Activated naive CD4-positive, alpha-beta T cell treated with anti-CD3 and anti-CD28 coated beads, Interleukin-2, amount 10 ng/mL, durations not matched to agents 7 days and 5 days (primary cell): ENCODE measurements around the gene WWP2.
A peak's percentile ranks its signal among the peaks of the same experiment; 100 is the strongest.
"Not testable (repeated sequence)": the region's sequence is repeated elsewhere in the genome, so short reads cannot be mapped to it uniquely, and the experiment has no call there.

Experiments used
- CTCF ChIA-PET: fragments of 350-600 bp; sonication (Branson Sonifier 250); formaldehyde crosslinking; loops from one replicate; lab custom pipeline; 2021; ENCODE audit warnings: antibody characterized with exemption; lab: Charles Lee
- DNase-seq: peaks from one replicate; pipeline ENCODE4 v3.0.0-alpha.2; 2020
- H3K27ac Mint-ChIP-seq: one replicate; pipeline ENCODE4 v1.8.0; 2021; ENCODE audit warnings: mild to moderate bottlenecking, moderate library complexity, mixed read lengths
- H3K27me3 Mint-ChIP-seq: one replicate; pipeline ENCODE4 v1.8.0; 2021; ENCODE audit warnings: mild to moderate bottlenecking, mixed read lengths
- H3K36me3 Mint-ChIP-seq: one replicate; pipeline ENCODE4 v1.8.0; 2021; ENCODE audit warnings: mixed read lengths
- H3K4me1 Mint-ChIP-seq: one replicate; pipeline ENCODE4 v1.8.0; 2021; ENCODE audit warnings: mixed read lengths
- H3K4me3 Mint-ChIP-seq: one replicate; pipeline ENCODE4 v1.8.0; 2021; ENCODE audit warnings: mild to moderate bottlenecking, moderate library complexity, mixed read lengths
- H3K9me3 Mint-ChIP-seq: one replicate; pipeline ENCODE4 v1.8.0; 2021; ENCODE audit warnings: mixed read lengths

Gene WWP2

GRCh38 chr16:69794486-69794885, 32.4 kb downstream of the WWP2 start:
- Mint-ChIP-seq H3K4me1 (no peaks in the 10 kb centered on the region), H3K36me3 (peaks cover 10% of the 10 kb centered on the region), H3K27me3 (no peaks in the 10 kb centered on the region), H3K27ac (no peak overlapping the region), H3K4me3 (no peak overlapping the region), H3K9me3 (no peaks in the 10 kb centered on the region)
- DNase-seq, result no peak
- CTCF ChIA-PET, result interaction anchor here (0.7 to 4.1 kb wide), 5 partner anchors 9 to 893 kb away, joined by 3 to 29 read pairs (median 3); no protein-coding TSS in a partner anchor

DNA sequence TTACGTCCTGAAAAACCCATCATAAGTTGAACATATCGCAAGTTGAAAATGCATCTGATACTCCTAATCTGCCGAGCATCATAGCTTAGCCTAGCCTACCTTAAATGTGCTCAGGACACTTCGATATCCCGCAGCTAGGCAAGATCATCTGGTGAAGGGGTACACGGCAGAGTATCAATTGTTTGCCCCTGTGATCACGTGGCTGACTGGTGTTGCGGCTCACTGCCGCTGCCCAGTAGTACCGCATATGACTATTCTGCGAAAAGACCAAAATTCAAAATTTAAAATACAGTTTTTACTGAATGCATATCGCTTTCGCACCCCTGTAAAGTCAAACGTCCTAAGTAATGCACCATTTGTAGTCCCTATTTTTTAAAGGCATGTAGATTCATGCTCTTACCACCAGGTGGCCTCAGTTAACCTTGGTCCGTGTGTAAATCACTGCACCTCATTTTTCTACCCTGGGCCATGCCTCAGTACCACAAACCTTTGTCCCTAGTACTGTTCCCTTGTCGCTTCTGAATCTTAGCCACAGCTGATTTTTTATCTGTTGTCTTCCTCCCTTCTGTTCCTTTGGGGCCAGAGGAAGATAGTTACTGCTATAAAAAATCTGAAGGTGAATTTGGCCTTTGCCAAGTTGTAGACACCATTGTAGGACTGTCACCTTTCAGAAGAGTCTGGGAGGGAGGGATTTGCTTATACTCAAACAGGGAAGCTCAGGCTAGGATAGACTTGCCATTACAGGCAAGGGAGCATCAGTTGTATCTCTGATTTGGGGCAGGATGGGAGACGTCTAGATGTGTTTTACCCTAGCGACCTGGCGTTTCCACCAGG, 34.4 kb downstream of the WWP2 start:
- peaks cover 21% of the 10 kb centered on the region for H3K36me3 Mint-ChIP-seq
- H3K27ac Mint-ChIP-seq, result no peak overlapping the region
- no peaks in the 10 kb centered on the region for H3K4me1 Mint-ChIP-seq
- H3K4me3 Mint-ChIP-seq, result no peak overlapping the region
- no peaks in the 10 kb centered on the region for H3K27me3 Mint-ChIP-seq
- CTCF ChIA-PET, result interaction anchor here (0.5 to 4.1 kb wide), 9 partner anchors 12 to 856 kb away, joined by 3 to 29 read pairs (median 3); no protein-coding TSS in a partner anchor
- H3K9me3 Mint-ChIP-seq, result no peaks in the 10 kb centered on the region
- peak; percentile 34 for DNase-seq

- CTCF ChIA-PET, result interaction anchor here (0.7 kb wide), 1 partner anchor 664 kb away, joined by 3 read pairs; no protein-coding TSS in a partner anchor
- H3K9me3 Mint-ChIP-seq, result no peaks in the 10 kb centered on the region
- no peaks in the 10 kb centered on the region for H3K4me1 Mint-ChIP-seq
- no peaks in the 10 kb centered on the region for H3K27me3 Mint-ChIP-seq
- no peak overlapping the region for H3K4me3 Mint-ChIP-seq
- H3K27ac Mint-ChIP-seq, result no peak overlapping the region
- peaks cover 25% of the 10 kb centered on the region for H3K36me3 Mint-ChIP-seq
- no peak for DNase-seq
Observed at GRCh38 chr16:69798466-69798865, 36.3 kb downstream of the WWP2 start.

DNA sequence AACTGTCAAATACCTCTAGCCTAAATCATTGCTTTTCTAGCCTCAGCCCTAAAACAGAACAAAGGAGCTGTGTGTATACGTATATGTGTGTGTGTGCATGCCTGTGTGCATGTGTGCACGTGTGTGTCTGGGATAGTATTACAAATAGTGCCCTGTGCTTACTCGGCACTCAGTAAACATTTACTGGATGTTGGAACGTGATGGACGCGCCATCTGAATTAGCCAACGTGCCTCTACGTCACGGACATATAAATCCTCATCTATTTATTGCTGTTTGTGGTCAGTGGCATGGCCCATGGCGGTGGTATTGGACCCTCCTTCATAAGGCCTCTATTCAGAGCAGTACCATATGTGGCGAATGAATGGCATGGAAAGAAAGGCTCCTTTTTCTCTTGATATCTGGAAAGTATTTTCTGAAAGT, 37.5 kb downstream of the WWP2 start:
- Mint-ChIP-seq H3K27ac (no peak overlapping the region), H3K4me3 (no peak overlapping the region), H3K27me3 (no peaks in the 10 kb centered on the region), H3K9me3 (no peaks in the 10 kb centered on the region), H3K4me1 (no peaks in the 10 kb centered on the region), H3K36me3 (peaks cover 31% of the 10 kb centered on the region)
- DNase-seq, result no peak
- CTCF ChIA-PET, result no interaction called here

GRCh38 chr16:69804297-69804696, 42.2 kb downstream of the WWP2 start:
- no peak overlapping the region for H3K4me3 Mint-ChIP-seq
- CTCF ChIA-PET, result no interaction called here
- no peaks in the 10 kb centered on the region for H3K4me1 Mint-ChIP-seq
- no peaks in the 10 kb centered on the region for H3K27me3 Mint-ChIP-seq
- no peaks in the 10 kb centered on the region for H3K9me3 Mint-ChIP-seq
- peaks cover 33% of the 10 kb centered on the region for H3K36me3 Mint-ChIP-seq
- no peak overlapping the region for H3K27ac Mint-ChIP-seq
- no peak for DNase-seq

DNA sequence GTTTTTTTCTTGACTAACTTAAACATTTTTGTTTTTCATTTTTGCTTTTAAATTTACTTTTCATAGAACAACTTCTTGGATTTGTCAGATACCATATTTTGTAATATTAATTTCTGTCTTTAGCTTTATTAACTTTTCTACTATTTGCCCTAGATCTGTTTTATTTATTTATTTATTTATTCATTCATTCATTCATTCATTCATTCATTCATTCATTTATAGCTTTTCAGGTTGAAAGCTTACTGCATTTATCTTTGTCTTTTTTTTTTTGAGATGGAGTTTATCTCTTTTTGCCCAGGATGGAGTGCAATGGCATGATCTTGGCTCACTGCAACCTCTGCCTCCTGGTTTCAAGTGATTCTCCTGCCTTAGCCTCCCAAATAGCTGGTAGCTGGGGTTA, 44.6 kb downstream of the WWP2 start:
- H3K27ac Mint-ChIP-seq, CTCF ChIA-PET, H3K4me3 Mint-ChIP-seq, H3K9me3 Mint-ChIP-seq, H3K4me1 Mint-ChIP-seq, H3K27me3 Mint-ChIP-seq, DNase-seq: not testable (repeated sequence)
- H3K36me3 Mint-ChIP-seq, result peaks cover 24% of the 10 kb centered on the region

DNA sequence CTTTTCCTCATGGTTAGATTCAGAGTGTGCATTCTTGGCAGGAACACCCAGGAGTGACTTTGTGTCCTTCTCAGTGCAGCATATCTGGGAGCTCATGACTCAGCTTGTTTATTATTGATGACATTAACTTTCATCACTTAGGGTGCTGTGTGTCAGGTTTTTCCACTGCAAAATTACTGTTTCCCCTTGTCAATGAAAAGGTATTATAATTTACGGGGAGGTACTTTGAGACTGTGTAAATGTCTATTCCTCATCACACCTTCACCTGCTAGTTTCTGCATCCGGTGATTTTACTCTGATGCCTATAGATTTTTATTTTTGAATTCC, 50.5 kb downstream of the WWP2 start:
- Mint-ChIP-seq H3K36me3 (peaks cover 33% of the 10 kb centered on the region), H3K4me1 (no peaks in the 10 kb centered on the region), H3K27me3 (no peaks in the 10 kb centered on the region), H3K4me3 (no peak overlapping the region), H3K27ac (no peak overlapping the region), H3K9me3 (no peaks in the 10 kb centered on the region)
- CTCF ChIA-PET, result no interaction called here
- DNase-seq, result no peak

GRCh38 chr16:69814078-69814477, 51.9 kb downstream of the WWP2 start:
- Mint-ChIP-seq H3K36me3 (peaks cover 37% of the 10 kb centered on the region), H3K27ac (no peak overlapping the region), H3K9me3 (no peaks in the 10 kb centered on the region), H3K4me3 (no peak overlapping the region), H3K4me1 (no peaks in the 10 kb centered on the region), H3K27me3 (no peaks in the 10 kb centered on the region)
- CTCF ChIA-PET, result no interaction called here
- DNase-seq, result no peak

DNA sequence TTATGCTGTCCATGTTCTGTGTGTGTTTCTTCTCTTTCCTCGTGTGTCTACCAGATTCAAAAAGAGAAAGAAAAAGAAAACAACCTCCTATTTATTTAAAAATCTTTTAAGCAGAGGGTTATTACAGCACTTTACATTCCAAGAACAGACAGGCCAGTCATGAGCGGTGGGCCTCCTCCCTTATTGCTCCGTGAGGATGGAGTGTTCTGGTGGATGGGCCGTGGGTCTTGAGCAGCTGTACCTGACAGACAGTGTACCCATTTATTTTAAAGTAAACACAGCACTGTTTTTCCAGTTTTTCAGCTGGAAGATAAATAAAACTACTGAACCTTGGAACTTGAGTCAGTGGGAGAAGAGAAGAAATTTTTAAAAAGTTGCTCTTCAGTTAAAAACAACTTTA, 52.4 kb downstream of the WWP2 start:
- Mint-ChIP-seq H3K4me3 (no peak overlapping the region), H3K27me3 (no peaks in the 10 kb centered on the region), H3K9me3 (no peaks in the 10 kb centered on the region), H3K36me3 (peaks cover 39% of the 10 kb centered on the region), H3K4me1 (no peaks in the 10 kb centered on the region), H3K27ac (no peak overlapping the region)
- no peak for DNase-seq
- CTCF ChIA-PET, result interaction anchor here (1.4 kb wide), 1 partner anchor 60 kb away, joined by 3 read pairs; the partner anchor contains the start of gene NOB1

- peaks cover 37% of the 10 kb centered on the region for H3K36me3 Mint-ChIP-seq
- H3K4me1 Mint-ChIP-seq, H3K27me3 Mint-ChIP-seq, DNase-seq, H3K9me3 Mint-ChIP-seq, H3K27ac Mint-ChIP-seq, H3K4me3 Mint-ChIP-seq: not testable (repeated sequence)
- CTCF ChIA-PET, result interaction anchor here (0.8 to 2.2 kb wide), 3 partner anchors 18 to 115 kb away, joined by 3 to 5 read pairs (median 3); partner anchors contain the start of gene NOB1
Observed at GRCh38 chr16:69815216-69815883, 53.2 kb downstream of the WWP2 start.

DNA sequence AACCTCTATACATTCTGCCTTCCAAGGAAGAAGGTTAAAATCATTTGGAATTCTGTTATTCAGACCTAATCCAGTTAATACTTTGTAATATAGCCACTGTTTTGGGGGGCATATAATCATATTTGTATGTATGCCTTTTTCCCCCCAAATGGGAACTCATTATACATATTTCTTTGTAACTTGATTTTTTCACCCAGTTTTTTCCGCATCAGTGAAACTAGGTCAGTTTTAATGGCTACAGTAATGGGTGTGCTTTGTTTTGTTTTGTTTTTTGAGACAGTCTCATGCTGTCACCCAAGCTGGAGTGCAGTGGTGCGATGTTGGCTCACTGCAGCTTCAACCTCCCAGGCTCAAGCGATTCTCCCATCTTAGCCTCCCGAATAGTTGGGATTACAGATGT, 54.9 kb downstream of the WWP2 start:
- Mint-ChIP-seq H3K9me3 (no peaks in the 10 kb centered on the region), H3K4me1 (no peaks in the 10 kb centered on the region), H3K27ac (no peak overlapping the region), H3K36me3 (peaks cover 34% of the 10 kb centered on the region), H3K27me3 (no peaks in the 10 kb centered on the region), H3K4me3 (no peak overlapping the region)
- CTCF ChIA-PET, result interaction anchor here (0.5 to 2.2 kb wide), 3 partner anchors 20 to 449 kb away, joined by 3 to 5 read pairs (median 4); no protein-coding TSS in a partner anchor
- no peak for DNase-seq

DNA sequence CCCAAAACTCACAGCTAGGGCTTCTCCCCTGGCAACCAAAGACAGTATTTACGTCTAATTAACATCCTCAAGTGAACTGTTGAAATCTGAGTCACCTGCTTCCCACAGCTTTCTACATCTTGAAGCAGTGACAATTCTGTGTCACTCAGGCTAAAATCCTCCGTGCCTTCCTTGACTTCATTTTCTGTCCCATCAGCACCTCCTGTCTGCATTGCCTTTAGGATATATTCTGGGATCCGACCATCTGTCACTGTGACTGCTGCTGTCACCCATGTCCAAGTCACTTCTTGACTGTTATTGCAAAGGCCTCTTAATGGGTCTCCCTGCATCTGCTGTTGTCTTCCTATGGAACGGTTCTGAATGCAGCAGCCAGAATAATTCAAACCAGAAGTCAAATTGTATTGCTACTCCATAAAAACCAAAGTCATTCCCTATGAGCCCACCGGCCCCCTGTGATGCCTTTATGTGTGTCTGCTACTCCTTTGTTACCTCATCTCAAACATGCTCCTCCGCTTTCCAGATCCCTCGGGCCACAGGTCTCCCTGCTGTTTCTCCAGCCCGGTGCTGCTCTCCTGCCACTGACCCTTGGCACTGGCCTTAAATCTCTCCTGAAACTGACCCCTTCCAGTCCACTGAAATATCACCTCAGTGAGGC, 56.9 kb downstream of the WWP2 start:
- Mint-ChIP-seq H3K27ac (no peak overlapping the region), H3K36me3 (peaks cover 32% of the 10 kb centered on the region), H3K27me3 (no peaks in the 10 kb centered on the region), H3K4me1 (peaks cover 3% of the 10 kb centered on the region), H3K9me3 (no peaks in the 10 kb centered on the region), H3K4me3 (no peak overlapping the region)
- DNase-seq, result no peak
- CTCF ChIA-PET, result no interaction called here

DNA sequence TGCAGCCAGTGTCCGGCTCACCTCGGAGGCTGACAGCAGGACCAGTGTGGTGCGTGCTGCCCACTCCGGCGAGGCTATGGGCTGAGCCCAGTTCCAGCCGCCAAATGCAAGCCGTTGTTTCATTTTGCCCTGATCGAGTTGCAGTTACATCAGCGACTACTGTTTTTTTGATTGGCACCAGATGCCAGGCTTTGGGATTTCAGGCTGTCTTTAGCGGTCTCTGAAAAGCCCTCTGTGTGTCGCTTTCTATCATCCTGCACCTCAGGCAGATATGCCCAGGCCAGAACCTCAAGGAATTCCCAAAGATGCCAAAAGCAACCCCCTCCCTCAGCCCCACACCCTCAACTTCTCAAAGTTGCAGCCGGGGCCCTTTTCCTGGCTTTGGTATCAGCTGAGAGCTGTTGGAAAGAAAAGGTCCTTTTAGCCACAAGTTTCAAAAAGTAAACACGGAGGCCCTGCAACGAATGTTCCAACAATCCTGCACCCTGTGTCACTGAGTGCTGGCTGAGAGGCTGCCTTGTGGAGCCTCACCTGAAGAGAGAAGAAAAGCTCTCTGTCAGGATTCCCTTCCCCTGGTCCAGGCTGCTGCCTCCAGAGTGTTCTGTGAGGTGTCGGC, 58.9 kb downstream of the WWP2 start:
- Mint-ChIP-seq H3K9me3 (no peaks in the 10 kb centered on the region), H3K27ac (no peak overlapping the region), H3K27me3 (no peaks in the 10 kb centered on the region), H3K4me3 (no peak overlapping the region), H3K36me3 (peaks cover 27% of the 10 kb centered on the region), H3K4me1 (peaks cover 5% of the 10 kb centered on the region)
- DNase-seq, result no peak
- CTCF ChIA-PET, result no interaction called here

DNA sequence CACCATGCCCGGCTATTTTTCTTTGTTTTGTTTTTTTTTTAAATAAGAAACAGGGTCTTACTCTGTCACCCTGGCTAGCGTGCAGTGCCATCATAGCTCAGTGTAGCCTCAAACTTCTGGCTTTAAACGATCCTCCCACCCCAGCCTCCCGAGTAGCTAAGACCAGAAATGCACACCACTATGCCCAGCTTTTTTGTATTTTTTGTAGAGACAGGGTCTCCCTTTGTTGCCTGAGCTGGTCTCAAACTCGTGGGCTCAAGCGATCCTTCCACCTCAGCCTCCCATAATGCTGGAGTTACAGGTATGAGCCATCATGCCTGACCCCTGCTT, 59.7 kb downstream of the WWP2 start:
- CTCF ChIA-PET, result no interaction called here
- peaks cover 5% of the 10 kb centered on the region for H3K4me1 Mint-ChIP-seq
- peak overlapping the region; percentile 39 for H3K27ac Mint-ChIP-seq
- H3K36me3 Mint-ChIP-seq, result peaks cover 24% of the 10 kb centered on the region
- H3K4me3 Mint-ChIP-seq, result no peak overlapping the region
- H3K27me3 Mint-ChIP-seq, result no peaks in the 10 kb centered on the region
- DNase-seq, result no peak
- H3K9me3 Mint-ChIP-seq, result no peaks in the 10 kb centered on the region
